IPS-15b (cell line): ENCODE results near the gene PLCB1.

Experiments
- H3K27me3 ChIP-seq: one replicate; pipeline ENCODE4 v1.6.1; 2013; ENCODE audit warnings: low read length; ENCODE audit not compliant: control insufficient read depth, insufficient read depth
- H3K36me3 ChIP-seq: one replicate; pipeline ENCODE4 v1.6.1; 2013; ENCODE audit warnings: low read length; ENCODE audit not compliant: control insufficient read depth, insufficient read depth
- H3K4me1 ChIP-seq: one replicate; pipeline ENCODE4 v1.6.1; 2013; ENCODE audit warnings: mild to moderate bottlenecking, low read length; ENCODE audit not compliant: control insufficient read depth, insufficient read depth
- H3K4me3 ChIP-seq: one replicate; pipeline ENCODE4 v1.5.1; 2013; ENCODE audit warnings: low read depth, low read length
- H3K9ac ChIP-seq: one replicate; pipeline ENCODE4 v1.6.1; 2013; ENCODE audit warnings: low read depth, mild to moderate bottlenecking, low read length
- H3K9me3 ChIP-seq: one replicate; pipeline ENCODE4 v1.6.1; 2013; ENCODE audit warnings: mild to moderate bottlenecking, low read length; ENCODE audit not compliant: control insufficient read depth, insufficient read depth

The PLCB1 gene

DNA sequence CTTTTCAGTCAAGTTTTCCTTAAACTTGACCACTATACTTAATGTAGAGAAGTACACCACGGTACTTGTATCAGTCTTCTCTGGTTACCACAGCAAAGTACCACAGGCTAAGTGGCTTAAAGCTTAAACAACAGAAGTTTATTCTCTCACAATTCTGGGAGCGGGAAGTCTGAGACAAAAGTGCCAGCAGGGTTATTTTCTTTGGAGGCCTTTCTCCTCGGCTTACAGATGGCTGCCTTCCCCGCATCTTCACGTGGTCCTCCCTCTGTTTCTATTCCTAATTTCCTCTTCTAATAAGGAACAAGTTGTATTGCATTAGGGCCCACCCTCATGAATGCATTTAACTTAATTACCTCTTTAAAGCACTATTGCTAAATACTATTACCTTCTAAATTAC lies 258.0 kb downstream of the PLCB1 start:
- H3K27me3 ChIP-seq: no peaks in the 10 kb centered on the region
- no peaks in the 10 kb centered on the region for H3K36me3 ChIP-seq
- no peak overlapping the region for H3K4me3 ChIP-seq
- H3K4me1 ChIP-seq: no peaks in the 10 kb centered on the region
- H3K9me3 ChIP-seq: no peaks in the 10 kb centered on the region
- H3K9ac ChIP-seq: no peak overlapping the region

DNA sequence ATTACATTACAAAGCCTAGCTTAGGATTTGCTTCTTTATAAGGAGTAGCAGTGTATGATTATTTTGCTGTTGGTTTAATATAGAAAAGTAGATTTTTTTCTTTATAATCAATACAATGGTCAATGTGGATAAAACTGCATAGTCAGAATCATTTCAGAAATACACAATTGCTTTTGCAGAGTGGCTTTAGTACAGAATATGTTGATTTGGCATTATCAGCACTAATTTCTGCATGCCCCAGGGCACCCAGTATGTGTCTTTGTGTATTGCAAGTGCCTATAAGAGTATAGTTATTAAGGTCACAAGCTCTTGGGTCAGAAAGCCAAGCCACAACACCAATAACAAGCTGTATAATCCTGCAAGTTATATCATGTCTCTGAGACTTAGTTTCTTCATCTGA lies 258.4 kb downstream of the PLCB1 start:
- Histone ChIP-seq H3K4me3 (no peak overlapping the region), H3K9me3 (no peaks in the 10 kb centered on the region), H3K4me1 (no peaks in the 10 kb centered on the region), H3K9ac (no peak overlapping the region), H3K36me3 (no peaks in the 10 kb centered on the region), H3K27me3 (no peaks in the 10 kb centered on the region)

DNA sequence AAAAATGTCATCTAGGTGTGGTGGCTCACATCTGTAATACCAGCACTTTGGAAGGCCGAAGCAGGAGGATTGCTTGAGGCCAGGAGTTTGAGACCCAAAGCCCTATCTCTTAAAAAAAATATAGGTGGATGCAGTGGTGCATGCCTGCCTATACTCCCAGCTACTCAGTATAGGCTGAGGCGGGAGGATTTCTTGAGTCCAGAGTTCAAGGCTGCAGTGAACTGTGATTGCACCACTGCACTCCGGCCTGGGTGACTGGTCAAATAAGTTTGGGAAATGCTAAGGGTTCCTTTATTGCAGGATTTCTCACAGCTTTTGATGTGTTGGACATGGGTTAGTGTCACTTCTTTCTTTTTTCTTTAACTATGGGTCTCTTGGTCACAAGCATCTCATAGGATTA lies 261.3 kb downstream of the PLCB1 start:
- H3K4me1 ChIP-seq: no peaks in the 10 kb centered on the region
- no peak overlapping the region for H3K4me3 ChIP-seq
- H3K9ac ChIP-seq: no peak overlapping the region
- H3K36me3 ChIP-seq: no peaks in the 10 kb centered on the region
- H3K9me3 ChIP-seq: no peaks in the 10 kb centered on the region
- H3K27me3 ChIP-seq: no peaks in the 10 kb centered on the region

DNA sequence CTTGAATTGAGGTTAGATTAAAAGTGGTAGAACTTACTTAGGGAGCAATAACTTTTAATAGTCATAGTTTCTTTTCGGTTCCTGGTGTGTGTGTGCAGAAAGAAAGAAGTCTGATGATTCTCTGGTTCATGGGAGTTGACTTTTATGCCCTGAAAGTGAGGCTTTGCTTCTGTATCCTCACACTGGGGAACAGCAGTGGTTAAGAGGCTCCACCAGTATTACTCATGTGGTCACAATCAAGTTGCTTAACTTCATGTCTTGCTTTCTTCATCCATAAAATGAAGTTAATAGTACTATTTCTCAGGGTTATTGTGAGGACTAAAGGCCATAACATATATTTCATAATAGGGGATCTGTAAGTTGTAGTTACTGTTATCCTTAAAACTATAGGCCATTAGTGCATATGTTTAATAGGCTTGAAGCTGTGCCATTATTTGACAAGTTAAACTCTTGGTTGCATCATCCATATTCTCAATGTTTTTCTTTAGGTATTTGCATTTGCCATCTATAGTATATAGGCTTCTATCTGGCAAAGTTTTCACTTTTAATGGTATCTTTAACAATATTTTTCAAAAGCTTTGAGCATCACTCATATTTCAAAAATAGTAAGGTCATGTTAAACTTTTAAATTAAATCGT lies 262.4 kb downstream of the PLCB1 start:
- H3K4me3 ChIP-seq: no peak overlapping the region
- H3K9me3 ChIP-seq: no peaks in the 10 kb centered on the region
- H3K27me3 ChIP-seq: no peaks in the 10 kb centered on the region
- H3K9ac ChIP-seq: no peak overlapping the region
- no peaks in the 10 kb centered on the region for H3K36me3 ChIP-seq
- no peaks in the 10 kb centered on the region for H3K4me1 ChIP-seq

DNA sequence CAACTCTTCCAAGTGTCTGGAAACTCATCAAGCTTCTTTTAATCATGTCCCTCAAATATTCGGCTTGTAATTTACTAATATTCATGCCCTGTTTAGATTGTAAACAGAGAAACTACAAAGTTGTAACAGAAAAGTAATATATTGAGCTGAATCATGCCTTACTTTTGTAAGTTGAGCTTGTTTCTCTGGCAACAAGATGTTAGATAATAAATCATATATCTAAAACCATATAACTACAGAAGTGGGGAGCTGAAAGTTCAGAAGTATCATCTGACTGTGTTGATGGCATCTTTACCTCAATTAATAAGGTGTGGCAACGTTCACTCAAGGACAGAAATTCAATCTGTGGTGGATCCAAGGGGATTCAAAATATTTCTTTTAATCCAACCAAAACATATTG lies 263.9 kb downstream of the PLCB1 start:
- no peaks in the 10 kb centered on the region for H3K27me3 ChIP-seq
- H3K36me3 ChIP-seq: no peaks in the 10 kb centered on the region
- no peak overlapping the region for H3K9ac ChIP-seq
- H3K9me3 ChIP-seq: no peaks in the 10 kb centered on the region
- H3K4me1 ChIP-seq: no peaks in the 10 kb centered on the region
- no peak overlapping the region for H3K4me3 ChIP-seq

DNA sequence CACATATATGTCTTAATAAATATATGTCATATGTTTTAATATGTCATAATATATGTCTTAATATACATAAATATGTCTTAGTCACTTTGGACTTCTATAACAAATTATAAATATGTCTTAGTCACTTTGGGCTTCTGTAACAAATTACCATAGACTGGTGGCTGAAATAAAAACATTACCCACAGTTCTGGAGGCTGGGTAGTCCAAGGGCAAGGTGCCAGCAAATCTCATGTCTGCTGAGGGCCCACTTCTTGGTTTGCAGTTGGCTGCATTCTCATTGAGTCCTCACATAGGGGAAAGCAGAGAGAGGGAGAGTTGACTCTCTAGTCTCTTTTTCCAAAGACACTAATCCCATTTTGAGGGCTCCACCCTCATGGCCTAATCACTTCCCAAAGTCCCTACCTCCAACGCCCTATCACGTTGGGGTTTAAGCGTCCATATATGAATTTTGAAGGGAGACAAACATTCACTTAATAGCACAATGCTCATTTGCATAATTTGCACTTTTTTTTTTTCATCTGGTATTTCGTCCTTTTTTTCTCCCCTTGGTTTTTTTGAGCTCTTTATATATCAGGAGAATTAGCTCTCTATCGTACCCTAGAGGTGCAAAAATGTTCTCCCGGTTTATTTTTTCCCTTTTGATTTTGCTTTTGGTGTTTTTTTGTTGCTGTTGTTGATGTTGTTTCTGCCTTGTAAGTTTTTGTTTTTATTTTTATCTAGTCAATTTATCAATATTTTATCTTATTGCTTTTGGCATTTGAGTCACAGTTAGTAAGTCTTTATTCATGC lies 266.4 kb downstream of the PLCB1 start:
- Histone ChIP-seq H3K4me1 (no peaks in the 10 kb centered on the region), H3K9me3 (no peaks in the 10 kb centered on the region), H3K4me3 (no peak overlapping the region), H3K9ac (no peak overlapping the region), H3K27me3 (no peaks in the 10 kb centered on the region), H3K36me3 (no peaks in the 10 kb centered on the region)

DNA sequence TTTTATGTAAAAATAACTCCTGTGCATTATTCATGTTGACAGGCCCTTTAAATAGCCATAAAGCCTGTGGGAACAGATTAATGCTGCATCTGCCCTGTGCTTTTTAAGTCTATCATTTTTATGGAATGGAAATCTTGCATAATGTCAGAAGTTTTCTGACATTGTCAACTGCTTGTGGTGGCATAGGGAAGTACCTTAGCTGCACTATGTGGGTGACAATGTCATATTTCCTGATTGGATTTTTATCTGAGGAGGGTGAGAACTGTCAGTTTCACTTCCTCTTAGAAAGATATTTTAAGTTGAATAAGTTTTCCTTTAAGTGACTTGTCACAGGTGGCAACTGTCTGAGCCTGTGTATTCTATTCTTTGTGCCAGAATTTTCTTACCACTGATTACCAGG lies 267.9 kb downstream of the PLCB1 start:
- no peak overlapping the region for H3K9ac ChIP-seq
- no peak overlapping the region for H3K4me3 ChIP-seq
- no peaks in the 10 kb centered on the region for H3K4me1 ChIP-seq
- H3K9me3 ChIP-seq: no peaks in the 10 kb centered on the region
- no peaks in the 10 kb centered on the region for H3K36me3 ChIP-seq
- H3K27me3 ChIP-seq: no peaks in the 10 kb centered on the region

DNA sequence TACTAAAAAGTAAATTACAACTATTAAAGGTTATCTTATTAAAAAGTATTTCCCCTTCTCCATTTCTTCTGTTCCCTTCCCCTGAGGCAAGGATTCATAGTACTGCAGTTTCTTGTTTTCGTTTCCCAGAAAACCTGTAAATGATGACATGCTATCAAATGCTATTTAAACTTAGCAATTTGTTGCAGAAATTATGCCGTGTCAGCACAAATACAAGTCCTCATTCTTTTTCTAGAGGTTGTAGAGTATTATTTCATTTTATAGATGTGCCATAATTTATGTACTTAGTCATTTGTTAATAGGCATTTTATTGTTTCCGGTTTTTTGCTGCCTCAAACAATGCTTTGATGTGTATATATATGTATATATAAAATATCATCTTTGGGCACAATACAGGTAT lies 268.4 kb downstream of the PLCB1 start:
- no peaks in the 10 kb centered on the region for H3K36me3 ChIP-seq
- no peaks in the 10 kb centered on the region for H3K9me3 ChIP-seq
- no peak overlapping the region for H3K9ac ChIP-seq
- H3K4me3 ChIP-seq: no peak overlapping the region
- no peaks in the 10 kb centered on the region for H3K4me1 ChIP-seq
- no peaks in the 10 kb centered on the region for H3K27me3 ChIP-seq

DNA sequence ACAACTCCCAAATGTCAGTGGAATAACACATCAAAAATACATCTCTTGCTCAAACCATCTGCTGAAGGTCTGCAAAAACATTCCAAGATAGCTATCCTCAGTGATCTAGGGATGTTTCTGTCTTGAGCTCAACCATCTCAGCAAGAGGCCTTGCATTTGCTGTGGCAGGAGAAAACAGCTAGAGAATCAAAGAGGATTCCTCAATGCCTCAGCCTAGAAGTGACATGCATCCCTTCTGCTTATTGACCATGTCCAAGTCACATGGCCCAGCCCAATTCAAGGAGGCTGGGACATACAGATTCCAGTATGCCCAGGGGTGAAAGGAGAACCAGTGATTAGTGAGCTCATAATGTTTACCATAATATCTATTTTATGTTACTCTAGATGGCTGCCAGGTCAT lies 269.5 kb downstream of the PLCB1 start:
- Histone ChIP-seq H3K9ac (no peak overlapping the region), H3K4me3 (no peak overlapping the region), H3K9me3 (no peaks in the 10 kb centered on the region), H3K27me3 (no peaks in the 10 kb centered on the region), H3K4me1 (no peaks in the 10 kb centered on the region), H3K36me3 (no peaks in the 10 kb centered on the region)

DNA sequence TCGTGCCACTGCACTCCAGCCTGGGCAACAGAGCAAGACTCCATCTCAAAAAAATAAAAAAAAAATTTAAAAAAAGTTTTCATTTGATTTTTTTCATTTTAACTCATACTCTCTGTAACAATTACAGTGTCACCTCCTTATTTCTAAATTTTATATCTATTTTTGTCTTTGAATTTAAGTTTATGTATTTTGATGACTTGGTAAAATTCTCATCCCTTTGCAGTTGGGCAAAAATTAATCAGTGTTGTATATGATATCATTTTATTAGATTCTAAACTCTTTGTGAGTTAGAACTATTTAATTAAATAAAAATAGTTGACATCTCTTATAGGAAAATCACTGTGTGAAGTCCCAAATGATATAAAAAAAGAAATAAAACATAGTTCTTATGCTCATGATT lies 270.7 kb downstream of the PLCB1 start:
- H3K9me3 ChIP-seq: no peaks in the 10 kb centered on the region
- H3K27me3 ChIP-seq: no peaks in the 10 kb centered on the region
- H3K36me3 ChIP-seq: no peaks in the 10 kb centered on the region
- H3K4me1 ChIP-seq: no peaks in the 10 kb centered on the region
- no peak overlapping the region for H3K9ac ChIP-seq
- H3K4me3 ChIP-seq: no peak overlapping the region

DNA sequence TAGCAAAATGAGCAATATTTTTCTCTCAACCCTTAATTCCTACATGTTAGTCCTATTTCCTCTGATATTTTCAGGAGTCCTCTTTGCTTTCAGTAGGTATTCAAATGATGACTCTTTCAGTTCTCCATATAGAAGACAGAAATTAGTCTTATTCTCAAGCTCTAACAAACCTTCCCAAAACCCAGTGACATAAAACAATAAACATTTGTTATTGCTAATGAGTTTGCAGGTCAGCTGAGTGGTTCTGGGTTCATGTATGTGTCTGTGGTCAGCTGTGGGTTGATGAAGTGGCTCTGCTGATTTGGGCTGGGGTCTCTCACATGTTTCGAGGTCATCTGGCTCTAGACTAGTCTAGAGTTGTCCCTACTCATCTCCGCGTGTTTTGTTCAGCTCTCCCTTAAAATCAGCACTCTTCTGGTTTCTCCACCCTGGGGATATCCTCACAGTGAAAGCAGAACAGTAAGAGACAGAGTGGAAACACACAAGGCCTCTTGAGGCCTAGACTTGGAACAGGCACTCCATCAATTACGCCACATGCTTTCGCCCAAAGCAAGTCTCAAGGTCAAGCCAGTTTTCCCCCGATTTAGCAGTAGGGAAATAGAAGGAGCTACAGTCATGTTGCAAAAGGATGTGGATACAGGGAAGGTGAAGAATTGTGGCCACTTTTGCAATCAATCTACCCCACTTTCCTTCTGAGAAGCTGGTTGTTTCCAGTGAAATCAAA lies 273.0 kb downstream of the PLCB1 start:
- Histone ChIP-seq H3K9me3 (no peaks in the 10 kb centered on the region), H3K9ac (no peak overlapping the region), H3K27me3 (no peaks in the 10 kb centered on the region), H3K4me3 (no peak overlapping the region), H3K36me3 (no peaks in the 10 kb centered on the region), H3K4me1 (no peaks in the 10 kb centered on the region)

DNA sequence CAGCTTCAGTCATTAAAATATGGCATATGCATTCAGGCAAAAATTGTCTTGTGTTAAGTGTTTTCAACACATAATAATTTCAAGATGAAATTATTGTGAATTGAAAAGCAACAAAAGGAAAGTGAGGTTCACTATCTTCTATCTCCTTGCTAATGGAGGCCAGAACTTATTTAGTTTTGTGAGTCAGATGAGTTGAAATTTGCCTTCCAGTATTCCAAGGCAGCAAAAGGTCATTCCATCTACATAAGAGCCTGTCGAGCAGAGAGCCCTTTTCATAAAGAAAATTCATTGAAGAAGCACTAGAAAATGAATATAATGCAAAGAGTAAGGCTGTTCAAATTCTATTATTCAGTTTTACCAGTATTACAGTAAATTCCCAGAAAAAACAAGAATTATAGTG lies 274.3 kb downstream of the PLCB1 start:
- Histone ChIP-seq H3K4me3 (no peak overlapping the region), H3K36me3 (no peaks in the 10 kb centered on the region), H3K27me3 (no peaks in the 10 kb centered on the region), H3K9ac (no peak overlapping the region), H3K9me3 (no peaks in the 10 kb centered on the region), H3K4me1 (no peaks in the 10 kb centered on the region)
